Cardiac muscle cell (in vitro differentiated cells and primary cell): ENCODE data around the gene FLRT1. TPM values are rescaled to one million over a fixed set of nuclear protein-coding genes. Genes with fewer than 3 reads are reported as not detected.

Experiments
- DNase-seq, 2 donors: peaks; one replicate each; pipeline versions ENCODE4 v3.0.0 to v3.0.0-alpha.2; 2010 to 2017; ENCODE audit warnings: low read depth in 1 of 2, low spot score in 1 of 2
- H3K27ac ChIP-seq: fragments of 200-600 bp; sonication (generic); 2 replicates; pipeline ENCODE4 v1.5.1; 2016
- H3K27me3 ChIP-seq: fragments of 200-600 bp; sonication (generic); 2 replicates; pipeline ENCODE4 v1.6.0; 2016; ENCODE audit warnings: control low read depth
- H3K36me3 ChIP-seq: fragments of 200-600 bp; sonication (generic); 2 replicates; pipeline ENCODE4 v1.5.1; 2016; ENCODE audit warnings: control low read depth
- H3K4me1 ChIP-seq: fragments of 200-600 bp; sonication (generic); 2 replicates; pipeline ENCODE4 v1.8.1; 2017; ENCODE audit warnings: low read depth, mild to moderate bottlenecking, mixed run types
- H3K4me3 ChIP-seq: fragments of 200-600 bp; sonication (generic); 2 replicates; pipeline ENCODE4 v1.5.1; 2016; ENCODE audit warnings: mild to moderate bottlenecking
- H3K9me3 ChIP-seq: fragments of 200-600 bp; sonication (generic); 2 replicates; pipeline ENCODE4 v1.5.1; 2017; ENCODE audit warnings: low read depth, mild to moderate bottlenecking, control low read depth
- polyA plus RNA-seq: library from polyadenylated mRNA; unstranded; fragments of >200 nt; fragmentation: Nextera tagmentation; extraction: Ambion mirVana; gene quantifications from 2 replicates; pipeline ENCODE4 v1.2.1, GENCODE V29; 2016
- total RNA-seq: library from RNA; depleted of rRNA; stranded (reverse); fragments of >200 nt; gene quantifications from 2 replicates; pipeline ENCODE4 v1.2.3, GENCODE V29; 2016
- TF ChIP-seq, protein P1 (sequence below): IDR thresholded peaks from 2 replicates; pipeline ENCODE4 v1.5.1; 2012; ENCODE audit warnings: low read depth, mild to moderate bottlenecking, low read length

FLRT1 gene
- total and polyA plus RNA-seq, 2 experiments from 2014 or later = 0.69 to 2.9 TPM

DNA sequence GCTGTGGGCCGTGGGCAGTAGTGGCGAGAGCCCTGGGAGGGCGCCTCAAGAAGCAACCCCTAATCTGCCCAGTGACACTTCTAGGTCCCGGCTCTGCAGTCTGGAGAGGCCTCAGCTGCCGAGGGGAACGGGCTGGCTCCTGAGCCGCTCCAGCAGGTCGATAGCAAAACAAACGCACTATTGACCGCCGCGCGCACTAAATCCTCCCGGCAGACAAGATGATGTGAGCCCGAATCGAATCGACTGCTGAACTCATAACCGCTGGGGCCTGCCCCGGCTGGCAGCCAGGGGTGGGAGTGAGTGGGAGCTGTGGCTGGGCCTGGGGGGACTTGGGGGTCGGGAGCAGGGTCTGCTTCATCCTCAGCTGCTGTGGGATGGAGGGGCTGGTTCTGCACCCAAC is 36.1 kb downstream of the FLRT1 start:
- Histone ChIP-seq H3K27ac (no peak overlapping the region), H3K9me3 (no peaks in the 10 kb centered on the region), H3K36me3 (no peaks in the 10 kb centered on the region), H3K4me3 (no peak overlapping the region), H3K4me1 (peaks cover 45% of the 10 kb centered on the region), H3K27me3 (no peaks in the 10 kb centered on the region)
- DNase-seq = no peak
- TF ChIP-seq, protein P1, sequence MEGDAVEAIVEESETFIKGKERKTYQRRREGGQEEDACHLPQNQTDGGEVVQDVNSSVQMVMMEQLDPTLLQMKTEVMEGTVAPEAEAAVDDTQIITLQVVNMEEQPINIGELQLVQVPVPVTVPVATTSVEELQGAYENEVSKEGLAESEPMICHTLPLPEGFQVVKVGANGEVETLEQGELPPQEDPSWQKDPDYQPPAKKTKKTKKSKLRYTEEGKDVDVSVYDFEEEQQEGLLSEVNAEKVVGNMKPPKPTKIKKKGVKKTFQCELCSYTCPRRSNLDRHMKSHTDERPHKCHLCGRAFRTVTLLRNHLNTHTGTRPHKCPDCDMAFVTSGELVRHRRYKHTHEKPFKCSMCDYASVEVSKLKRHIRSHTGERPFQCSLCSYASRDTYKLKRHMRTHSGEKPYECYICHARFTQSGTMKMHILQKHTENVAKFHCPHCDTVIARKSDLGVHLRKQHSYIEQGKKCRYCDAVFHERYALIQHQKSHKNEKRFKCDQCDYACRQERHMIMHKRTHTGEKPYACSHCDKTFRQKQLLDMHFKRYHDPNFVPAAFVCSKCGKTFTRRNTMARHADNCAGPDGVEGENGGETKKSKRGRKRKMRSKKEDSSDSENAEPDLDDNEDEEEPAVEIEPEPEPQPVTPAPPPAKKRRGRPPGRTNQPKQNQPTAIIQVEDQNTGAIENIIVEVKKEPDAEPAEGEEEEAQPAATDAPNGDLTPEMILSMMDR = no peak

DNA sequence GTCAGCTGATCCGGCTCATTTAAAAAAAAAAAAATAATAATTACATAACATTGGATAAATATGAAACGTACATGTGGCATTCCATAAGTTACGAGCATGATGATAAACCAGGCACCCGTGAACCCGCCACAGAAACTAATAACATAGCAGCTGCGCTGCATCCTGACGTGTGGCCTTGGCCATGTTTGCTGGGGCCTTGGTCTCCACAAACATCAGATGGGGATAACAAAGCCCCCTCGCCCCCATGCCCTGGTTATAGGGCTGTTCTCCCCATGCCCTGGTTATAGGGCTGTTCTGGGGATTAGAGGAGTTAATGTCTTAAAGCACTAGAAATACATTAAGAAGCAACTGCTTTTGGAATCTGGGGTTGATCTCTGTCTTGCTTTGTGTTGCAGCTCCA is 36.7 kb downstream of the FLRT1 start:
- no peak for DNase-seq
- TF ChIP-seq, protein P1 = no peak
- Histone ChIP-seq H3K27ac (no peak overlapping the region), H3K4me3 (no peak overlapping the region), H3K27me3 (no peaks in the 10 kb centered on the region), H3K9me3 (no peaks in the 10 kb centered on the region), H3K4me1 (peaks cover 48% of the 10 kb centered on the region), H3K36me3 (no peaks in the 10 kb centered on the region)

DNA sequence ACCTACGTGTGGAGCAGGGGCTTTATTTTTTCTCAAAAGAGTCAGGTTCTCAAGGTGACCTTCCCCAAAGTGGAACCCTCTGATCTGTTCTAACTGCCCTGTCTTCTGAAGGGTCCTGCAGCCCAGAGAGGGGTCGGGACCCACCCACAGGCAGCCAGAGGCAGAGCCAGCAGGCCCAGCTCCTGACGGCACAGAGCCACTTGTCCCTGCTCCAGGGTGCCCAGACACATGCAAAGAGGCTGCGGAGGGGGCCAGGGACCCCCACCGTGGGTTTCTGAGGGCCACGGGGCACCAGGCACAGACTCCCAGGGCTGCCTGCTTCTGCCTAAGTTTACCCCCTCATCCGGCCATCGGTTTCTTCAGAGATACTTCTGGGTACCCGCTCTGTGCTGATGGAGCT is 37.1 kb downstream of the FLRT1 start:
- no peaks in the 10 kb centered on the region for H3K27me3 ChIP-seq
- H3K9me3 ChIP-seq = no peaks in the 10 kb centered on the region
- no peak for DNase-seq
- no peak overlapping the region for H3K27ac ChIP-seq
- no peaks in the 10 kb centered on the region for H3K36me3 ChIP-seq
- TF ChIP-seq, protein P1 = no peak
- peaks cover 49% of the 10 kb centered on the region for H3K4me1 ChIP-seq
- H3K4me3 ChIP-seq = no peak overlapping the region

DNA sequence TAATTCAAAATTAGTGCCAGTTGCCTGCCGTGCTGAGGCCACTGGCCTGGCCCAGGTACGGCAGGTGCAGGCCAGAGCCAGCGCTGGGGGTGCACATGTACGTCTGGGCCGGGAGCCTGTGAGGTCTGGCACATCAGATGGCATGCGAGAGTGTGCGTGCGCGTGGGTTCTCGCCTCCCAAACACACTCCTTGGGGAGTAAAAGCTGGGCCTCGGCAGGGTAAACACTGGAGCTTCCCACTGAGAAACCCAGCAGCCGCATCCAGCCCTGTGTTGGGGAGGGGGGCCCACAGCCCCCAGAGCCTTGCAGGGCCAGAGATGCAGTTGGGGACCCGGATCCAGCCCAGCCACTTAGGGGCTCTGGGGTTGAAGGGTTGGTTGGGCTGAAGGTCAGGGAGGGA is 37.8 kb downstream of the FLRT1 start:
- Histone ChIP-seq H3K27ac (no peak overlapping the region), H3K4me3 (no peak overlapping the region), H3K9me3 (no peaks in the 10 kb centered on the region), H3K27me3 (no peaks in the 10 kb centered on the region), H3K4me1 (peaks cover 55% of the 10 kb centered on the region), H3K36me3 (no peaks in the 10 kb centered on the region)
- TF ChIP-seq, protein P1 = no peak
- no peak for DNase-seq

DNA sequence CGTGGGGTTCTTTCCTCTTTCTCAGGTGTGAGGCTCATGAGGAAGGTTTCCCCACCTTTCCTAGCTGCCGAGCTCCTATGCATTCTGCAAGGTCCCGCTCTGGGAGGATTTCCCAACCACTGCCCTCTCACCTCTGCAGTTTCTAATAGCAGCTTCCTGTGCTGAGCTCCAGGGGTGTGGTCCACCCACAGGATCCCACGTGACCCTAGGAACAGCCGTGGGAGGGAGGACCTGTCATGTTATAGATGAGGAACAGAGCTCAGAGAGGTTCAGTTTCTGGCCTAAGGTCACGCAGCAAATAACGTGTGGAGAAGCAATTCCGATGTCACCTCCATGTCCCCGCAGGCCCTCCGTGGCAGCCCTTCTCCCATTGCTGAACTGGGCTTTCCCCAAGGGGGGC is 38.5 kb downstream of the FLRT1 start:
- Histone ChIP-seq H3K9me3 (no peaks in the 10 kb centered on the region), H3K27me3 (no peaks in the 10 kb centered on the region), H3K4me1 (peaks cover 55% of the 10 kb centered on the region), H3K36me3 (no peaks in the 10 kb centered on the region), H3K4me3 (no peak overlapping the region), H3K27ac (no peak overlapping the region)
- peak in 1 of 2 donors; percentile 38 for DNase-seq
- TF ChIP-seq, protein P1 = no peak

DNA sequence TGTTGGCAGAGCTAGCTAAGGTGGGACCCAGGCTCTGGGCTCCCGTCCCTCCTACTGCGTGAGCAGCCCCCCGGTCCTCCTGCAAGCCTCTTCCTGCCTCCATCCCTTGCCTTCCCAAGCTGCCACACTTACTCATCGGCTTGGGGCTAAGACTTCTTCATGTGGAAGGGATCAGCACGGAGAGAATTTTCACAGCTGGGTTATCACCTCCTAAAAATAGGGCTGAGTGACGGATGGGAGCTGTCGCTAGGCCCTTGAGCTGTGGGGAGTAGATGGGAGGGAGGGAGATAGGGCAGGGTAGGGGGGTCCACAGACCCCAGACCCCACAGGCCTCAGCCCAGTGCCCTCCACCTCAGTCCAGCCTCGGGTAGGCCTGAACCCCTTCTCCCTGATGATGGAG is 41.0 kb downstream of the FLRT1 start:
- DNase-seq = no peak
- no peak overlapping the region for H3K4me3 ChIP-seq
- H3K36me3 ChIP-seq = no peaks in the 10 kb centered on the region
- TF ChIP-seq, protein P1 = no peak
- no peaks in the 10 kb centered on the region for H3K9me3 ChIP-seq
- H3K4me1 ChIP-seq = peaks cover 45% of the 10 kb centered on the region
- H3K27me3 ChIP-seq = no peaks in the 10 kb centered on the region
- H3K27ac ChIP-seq = peak overlapping the region; percentile 23
